DMS153 (cell line): ENCODE measurements around the gene PPP1R37.

Experiments
- DNase-seq: peaks from one replicate; lab custom pipeline; 2025; lab: John Stamatoyannopoulos, UW

PPP1R37 gene, protein sequence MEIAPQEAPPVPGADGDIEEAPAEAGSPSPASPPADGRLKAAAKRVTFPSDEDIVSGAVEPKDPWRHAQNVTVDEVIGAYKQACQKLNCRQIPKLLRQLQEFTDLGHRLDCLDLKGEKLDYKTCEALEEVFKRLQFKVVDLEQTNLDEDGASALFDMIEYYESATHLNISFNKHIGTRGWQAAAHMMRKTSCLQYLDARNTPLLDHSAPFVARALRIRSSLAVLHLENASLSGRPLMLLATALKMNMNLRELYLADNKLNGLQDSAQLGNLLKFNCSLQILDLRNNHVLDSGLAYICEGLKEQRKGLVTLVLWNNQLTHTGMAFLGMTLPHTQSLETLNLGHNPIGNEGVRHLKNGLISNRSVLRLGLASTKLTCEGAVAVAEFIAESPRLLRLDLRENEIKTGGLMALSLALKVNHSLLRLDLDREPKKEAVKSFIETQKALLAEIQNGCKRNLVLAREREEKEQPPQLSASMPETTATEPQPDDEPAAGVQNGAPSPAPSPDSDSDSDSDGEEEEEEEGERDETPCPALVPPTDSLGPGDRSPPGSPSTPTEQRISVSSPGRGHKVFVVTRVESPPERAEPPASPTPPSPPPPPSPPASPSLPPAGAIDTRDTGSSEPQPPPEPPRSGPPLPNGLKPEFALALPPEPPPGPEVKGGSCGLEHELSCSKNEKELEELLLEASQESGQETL

GRCh38 chr19:45092747-45093678 is at the start of gene PPP1R37:
Gene PPP1R37, plus strand, starts transcription at chr19:45093179. Its CDS starts 147 bp downstream, at chr19:45093326.
- DNase-seq = peak; percentile 96

GRCh38 chr19:45045671-45046353 is 47.2 kb upstream of the PPP1R37 start:
- DNase-seq = peak; percentile 59

- no peak for DNase-seq
Measured at GRCh38 chr19:45046355-45046754, 46.6 kb upstream of the PPP1R37 start.

DNA sequence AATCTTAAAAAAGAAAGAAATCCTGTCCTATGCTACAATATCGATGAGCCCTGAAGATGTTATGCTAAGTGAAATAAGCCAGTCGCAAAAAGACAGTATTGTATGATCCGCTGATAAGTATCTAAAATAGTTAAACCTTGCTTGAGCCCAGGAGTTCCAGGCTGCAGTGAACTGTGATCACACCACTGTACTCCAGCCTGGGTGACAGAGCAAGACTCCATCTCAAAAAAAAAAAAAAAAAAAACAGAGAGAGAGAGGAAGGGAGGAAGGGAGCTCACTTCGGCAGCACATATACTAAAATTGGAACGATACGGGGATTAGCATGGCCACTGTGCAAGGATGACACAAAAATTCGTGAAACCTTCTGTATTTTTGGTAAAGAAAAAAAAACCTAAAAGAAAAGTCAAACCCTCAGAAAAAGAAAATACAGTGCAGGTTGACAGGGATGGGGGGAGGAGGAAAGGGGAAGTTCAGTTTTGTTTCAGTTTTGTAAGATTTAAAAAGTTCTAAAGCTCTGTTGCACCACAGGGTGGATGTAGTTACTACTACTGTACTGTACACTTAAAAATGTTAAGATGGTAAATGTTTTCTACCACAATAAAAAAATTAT is 45.7 kb upstream of the PPP1R37 start:
- no peak for DNase-seq

GRCh38 chr19:45049073-45049736 is 43.8 kb upstream of the PPP1R37 start:
- no peak for DNase-seq

DNA sequence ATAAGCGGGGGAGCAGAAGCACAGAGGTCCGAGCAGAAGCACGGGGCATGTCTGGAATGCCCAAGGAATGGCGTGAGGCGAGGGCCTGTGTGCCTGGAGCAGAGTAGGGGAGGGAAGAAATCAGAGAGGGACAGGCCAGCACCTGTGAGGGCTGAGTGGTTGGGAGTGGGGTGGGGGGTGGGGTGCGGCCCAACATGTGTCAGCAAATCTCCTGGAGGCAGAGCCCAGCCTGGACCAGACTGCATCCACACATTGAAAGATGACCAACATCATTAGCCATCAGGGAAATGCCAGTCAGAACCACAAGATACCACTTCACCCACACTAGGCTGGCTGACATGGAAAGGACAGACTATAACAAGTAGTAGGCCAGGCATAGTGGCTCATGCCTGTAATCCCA is 42.9 kb upstream of the PPP1R37 start:
- no peak for DNase-seq

DNA sequence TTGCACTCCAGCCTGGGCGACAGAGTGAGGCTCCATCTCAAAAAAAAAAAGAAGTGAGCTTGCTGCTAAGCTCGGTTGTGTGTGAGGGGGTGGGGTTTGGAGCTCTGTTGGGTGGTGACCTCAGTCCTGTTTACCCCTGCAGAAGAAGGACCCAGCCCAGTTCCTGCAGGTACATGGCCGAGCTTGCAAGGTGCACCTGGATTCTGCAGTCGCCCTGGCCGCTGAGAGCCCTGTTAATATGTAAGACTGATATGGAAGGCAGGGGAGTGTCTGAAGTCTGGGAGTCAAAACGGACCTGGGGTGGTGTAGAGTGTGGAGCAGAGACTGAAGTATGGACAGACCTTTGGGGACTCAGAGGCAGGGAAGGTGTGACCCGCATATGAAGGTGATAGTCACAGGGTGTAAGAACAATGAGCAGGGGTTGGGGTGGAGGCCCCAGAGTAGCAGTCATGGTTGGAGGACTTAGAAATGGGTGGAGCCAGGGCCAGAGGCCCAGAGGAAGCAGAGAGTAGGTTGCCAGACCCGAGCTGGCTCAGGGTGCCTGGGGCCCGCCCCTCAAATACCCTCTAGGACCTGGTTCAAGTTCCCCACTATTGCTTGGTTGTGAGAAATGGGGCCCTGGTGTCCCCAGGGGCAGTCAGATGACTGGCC is 40.9 kb upstream of the PPP1R37 start:
- DNase-seq = no peak

GRCh38 chr19:45056831-45057230 is 36.1 kb upstream of the PPP1R37 start:
- DNase-seq = no peak

DNA sequence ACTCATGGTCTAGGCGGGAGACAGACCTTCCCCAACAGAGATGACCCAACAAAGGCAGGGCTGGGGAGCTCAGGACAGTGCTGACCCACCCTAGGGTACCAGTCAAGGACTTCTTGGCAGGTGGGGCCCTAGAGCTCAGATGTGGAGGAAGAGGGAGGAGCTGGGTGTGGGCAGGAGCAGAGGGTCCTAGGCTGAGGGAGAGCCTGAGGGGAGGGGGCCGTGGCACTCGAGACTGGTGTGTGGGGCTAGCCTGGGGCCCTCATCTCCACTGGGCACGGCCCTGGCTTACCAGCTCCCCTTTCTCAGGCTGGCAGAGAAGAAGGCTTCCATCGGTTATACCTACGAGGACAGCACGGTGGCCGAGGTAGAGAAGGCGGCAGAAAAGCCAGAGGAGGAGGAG is 35.5 kb upstream of the PPP1R37 start:
- DNase-seq = no peak

DNA sequence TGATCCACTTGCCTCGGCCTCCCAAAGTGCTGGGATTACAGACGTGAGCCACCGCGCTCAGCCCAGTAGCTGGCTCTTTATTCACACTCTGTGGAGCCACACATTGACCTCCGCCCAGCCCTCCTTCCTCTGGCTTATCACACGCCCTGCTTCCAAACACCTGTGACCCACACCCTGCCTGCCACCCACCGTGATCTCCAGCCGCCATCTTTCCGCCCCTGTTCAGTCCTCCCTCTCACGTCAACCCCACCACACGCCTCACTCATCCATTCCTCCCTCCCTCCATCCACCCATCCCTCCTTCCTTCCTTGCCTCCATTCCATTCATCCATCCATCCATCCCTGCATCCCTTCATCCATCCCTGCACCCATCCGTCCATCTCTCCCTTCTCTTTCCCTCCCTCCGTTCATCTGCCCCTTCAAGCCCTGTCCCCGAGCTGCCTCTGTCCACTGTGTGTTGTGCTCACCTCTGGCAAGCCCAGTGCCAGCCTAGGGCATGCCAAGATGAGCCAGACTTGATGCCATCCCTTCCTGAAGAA is 34.3 kb upstream of the PPP1R37 start:
- no peak for DNase-seq

GRCh38 chr19:45059258-45059965 is 33.6 kb upstream of the PPP1R37 start:
- peak; percentile 19 for DNase-seq

DNA sequence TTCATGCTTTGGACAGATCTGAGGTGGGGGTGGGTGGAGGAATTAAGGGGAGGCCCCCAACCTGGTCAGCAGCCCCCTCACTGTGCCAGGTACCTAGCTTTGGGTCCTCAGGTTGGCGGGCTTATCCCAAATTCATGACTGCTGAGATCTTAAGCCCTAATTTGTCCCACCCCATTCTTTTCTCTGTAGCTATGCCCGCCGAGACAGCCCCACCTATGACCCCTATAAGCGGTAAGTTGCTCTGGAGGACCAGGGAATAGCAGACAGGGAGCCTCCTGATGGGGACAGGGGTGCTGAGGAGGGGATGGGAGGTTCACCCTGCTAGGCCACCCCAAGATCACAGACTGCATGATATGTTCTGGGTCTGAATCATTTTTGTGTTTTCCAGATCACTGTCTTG is 31.0 kb upstream of the PPP1R37 start:
- DNase-seq = no peak

- no peak for DNase-seq
Measured at GRCh38 chr19:45063851-45064801, 28.9 kb upstream of the PPP1R37 start.

GRCh38 chr19:45066921-45067661 is 25.9 kb upstream of the PPP1R37 start:
- no peak for DNase-seq

DNA sequence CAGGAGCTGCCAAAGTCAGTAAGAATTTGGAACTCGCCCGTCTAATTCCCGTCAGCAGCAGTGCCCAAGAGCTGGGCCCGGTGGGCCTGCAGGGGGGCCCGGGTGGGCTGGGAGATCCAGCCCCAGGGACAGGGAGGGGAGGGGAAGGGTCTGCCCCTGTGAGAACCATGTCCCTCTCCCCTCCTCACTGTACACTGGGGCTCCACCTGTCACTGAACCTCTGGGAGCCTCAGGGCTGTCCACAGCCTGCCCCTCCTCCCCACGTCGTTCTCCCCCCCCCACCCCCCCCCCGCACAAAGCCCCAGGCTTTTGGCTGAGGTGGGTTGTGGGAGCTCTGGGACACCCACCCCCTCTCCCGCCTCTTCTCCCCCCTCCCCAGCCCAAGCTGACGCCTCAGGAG is 24.9 kb upstream of the PPP1R37 start:
- DNase-seq = no peak

- no peak for DNase-seq
Measured at GRCh38 chr19:45069056-45069455, 23.9 kb upstream of the PPP1R37 start.

GRCh38 chr19:45070214-45070613 is 22.8 kb upstream of the PPP1R37 start:
- no peak for DNase-seq
